Measurements from ENCODE around the gene NOX3.

Gene NOX3

DNA sequence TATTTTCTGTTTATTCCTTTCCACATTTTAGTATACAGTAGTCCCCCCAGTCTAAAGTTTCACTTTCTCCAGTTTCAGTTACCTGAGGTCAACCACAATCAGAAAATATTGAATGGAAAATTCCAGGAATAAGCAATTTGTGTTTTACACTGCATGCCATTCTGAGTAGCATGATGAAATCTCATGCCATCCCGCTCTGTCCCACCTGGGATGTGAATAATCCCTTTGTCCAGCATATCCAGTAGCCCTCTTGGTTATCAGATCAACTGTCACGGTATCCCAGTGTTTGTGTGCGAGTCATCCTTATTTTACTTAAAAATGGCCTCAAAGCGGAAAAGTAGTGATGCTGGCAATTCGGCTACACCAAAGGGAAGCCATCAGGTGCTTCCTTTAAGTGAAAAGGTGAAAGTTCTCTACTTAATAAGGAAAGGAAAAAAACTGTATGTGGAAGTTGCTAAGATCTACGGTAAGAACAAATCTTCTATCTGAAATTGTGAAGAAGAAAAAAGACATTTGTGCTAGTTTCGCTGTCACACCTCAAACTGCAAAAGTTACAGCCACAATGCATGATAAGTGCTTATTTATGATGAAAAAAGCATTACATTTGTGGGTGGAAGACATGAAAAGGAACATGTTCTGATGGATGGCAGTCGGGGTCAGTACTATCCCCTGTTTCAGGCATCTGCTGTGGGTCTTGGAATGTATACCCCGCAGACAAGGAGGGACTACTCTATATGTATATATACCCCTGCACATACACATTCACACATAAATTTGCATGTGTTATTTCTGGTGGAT lies 11.3 kb downstream of the NOX3 start:
- TF ChIP-seq, protein P1, sequence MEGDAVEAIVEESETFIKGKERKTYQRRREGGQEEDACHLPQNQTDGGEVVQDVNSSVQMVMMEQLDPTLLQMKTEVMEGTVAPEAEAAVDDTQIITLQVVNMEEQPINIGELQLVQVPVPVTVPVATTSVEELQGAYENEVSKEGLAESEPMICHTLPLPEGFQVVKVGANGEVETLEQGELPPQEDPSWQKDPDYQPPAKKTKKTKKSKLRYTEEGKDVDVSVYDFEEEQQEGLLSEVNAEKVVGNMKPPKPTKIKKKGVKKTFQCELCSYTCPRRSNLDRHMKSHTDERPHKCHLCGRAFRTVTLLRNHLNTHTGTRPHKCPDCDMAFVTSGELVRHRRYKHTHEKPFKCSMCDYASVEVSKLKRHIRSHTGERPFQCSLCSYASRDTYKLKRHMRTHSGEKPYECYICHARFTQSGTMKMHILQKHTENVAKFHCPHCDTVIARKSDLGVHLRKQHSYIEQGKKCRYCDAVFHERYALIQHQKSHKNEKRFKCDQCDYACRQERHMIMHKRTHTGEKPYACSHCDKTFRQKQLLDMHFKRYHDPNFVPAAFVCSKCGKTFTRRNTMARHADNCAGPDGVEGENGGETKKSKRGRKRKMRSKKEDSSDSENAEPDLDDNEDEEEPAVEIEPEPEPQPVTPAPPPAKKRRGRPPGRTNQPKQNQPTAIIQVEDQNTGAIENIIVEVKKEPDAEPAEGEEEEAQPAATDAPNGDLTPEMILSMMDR (IDR thresholded peaks at IDR 0.05): no peak

DNA sequence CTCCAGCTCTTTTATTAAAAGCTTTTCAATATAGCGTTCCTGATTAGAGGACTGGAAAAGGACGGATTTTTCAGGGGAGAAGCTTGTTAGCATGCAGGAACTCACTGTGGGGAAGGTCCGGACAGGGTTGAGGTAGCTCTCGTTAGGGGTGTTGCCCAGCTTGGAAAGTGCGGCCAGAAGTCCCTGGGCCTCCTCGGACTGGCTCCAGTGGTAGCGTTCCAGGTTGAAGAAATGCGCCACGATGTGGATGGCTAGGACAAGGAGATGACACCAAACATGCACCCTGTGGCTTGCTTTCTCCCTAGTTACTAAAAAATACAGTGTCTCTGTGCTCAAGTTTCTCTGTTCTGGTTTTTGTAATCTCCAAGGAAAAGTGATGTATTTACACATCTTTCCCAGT lies 12.5 kb downstream of the NOX3 start:
- TF ChIP-seq, protein P1 (IDR thresholded peaks at IDR 0.05): no peak

DNA sequence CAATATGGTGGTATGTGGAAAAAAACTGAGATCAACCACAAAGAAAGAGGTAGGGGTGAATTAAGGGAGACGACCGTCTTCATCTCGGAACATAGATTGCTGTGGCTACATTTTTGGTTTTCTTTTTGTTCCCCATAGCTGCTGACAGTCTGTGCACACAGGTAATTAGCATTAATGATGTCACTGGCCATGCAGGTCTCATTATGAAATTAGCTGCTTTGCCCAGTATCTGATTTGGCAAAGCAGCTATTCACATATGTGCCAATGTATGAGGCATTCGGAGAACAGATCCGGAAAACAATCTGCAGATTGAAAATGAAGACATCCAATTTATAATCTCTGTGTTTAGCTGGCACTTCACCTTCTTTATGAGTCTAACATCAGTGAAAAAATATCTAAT lies 13.1 kb downstream of the NOX3 start:
- TF ChIP-seq, protein P1 (IDR thresholded peaks at IDR 0.05): no peak

DNA sequence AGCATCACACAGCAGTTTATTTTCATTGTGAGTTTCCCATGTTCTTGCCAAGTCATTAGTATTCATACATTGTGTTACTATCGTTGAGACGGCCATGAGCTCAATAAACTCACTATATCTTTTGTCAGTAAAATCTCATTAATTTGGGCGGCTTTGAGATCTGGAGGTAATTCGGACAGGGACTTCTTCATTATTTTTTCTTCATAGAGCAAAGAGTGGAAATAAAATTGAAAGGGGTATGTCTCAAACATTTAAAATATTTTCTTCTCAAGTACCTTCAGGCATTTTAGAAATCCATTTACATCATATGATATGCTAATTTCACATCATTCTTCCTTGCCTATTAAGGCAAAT lies 14.6 kb downstream of the NOX3 start:
- TF ChIP-seq, protein P1 (IDR thresholded peaks at IDR 0.05): no peak

DNA sequence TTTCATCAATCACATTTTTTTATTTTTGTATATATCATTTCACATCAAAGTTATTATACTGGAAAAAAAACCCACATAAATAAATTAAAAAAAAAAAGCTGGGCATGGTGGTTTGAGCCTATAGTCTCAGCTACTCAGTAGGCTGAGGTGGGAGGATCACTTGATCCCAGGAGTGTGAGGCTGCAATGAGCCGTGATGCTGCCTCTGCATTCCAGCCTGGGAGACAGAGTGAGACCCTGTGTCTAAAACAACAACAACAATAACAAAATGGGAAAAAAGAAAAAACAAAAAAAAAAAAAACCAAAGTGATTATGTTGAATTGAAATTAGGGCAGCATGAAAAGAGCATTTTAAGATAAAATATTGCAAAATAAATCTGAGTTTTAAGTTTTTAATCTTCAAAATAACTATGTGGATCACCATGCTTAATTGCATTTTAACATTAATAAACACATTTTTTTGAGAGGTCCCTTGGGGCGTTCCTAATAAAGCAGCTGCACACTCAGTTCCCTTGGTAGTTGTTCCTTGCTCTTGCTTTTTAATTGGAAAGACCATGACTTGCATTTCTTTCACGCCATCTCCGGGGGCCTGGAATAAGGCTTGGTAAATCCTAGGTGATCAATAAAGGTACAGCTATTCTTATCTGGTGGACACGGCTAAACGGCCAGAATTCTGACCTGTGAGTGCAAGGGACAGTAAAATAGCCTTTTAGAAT lies 15.1 kb downstream of the NOX3 start:
- TF ChIP-seq, protein P1 (IDR thresholded peaks at IDR 0.05): no peak

DNA sequence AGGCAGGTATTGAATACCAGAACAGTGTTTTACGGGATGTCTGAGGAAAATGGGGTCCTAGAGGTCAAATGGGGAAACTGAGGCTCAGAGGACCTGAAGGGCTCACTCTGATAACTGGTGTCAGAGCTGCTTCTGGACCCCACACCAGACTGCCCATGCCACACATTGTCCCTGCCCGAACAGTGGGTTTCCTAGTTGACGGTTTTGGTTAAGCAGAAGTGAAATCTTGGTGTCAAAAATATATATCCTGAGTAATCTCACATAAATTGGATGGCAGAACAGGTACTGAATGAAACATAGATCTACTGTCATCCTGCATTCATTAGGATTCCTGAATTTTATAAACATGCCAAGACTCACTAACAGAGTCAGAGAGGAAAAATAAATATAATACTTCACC lies 16.3 kb downstream of the NOX3 start:
- TF ChIP-seq, protein P1 (IDR thresholded peaks at IDR 0.05): no peak

DNA sequence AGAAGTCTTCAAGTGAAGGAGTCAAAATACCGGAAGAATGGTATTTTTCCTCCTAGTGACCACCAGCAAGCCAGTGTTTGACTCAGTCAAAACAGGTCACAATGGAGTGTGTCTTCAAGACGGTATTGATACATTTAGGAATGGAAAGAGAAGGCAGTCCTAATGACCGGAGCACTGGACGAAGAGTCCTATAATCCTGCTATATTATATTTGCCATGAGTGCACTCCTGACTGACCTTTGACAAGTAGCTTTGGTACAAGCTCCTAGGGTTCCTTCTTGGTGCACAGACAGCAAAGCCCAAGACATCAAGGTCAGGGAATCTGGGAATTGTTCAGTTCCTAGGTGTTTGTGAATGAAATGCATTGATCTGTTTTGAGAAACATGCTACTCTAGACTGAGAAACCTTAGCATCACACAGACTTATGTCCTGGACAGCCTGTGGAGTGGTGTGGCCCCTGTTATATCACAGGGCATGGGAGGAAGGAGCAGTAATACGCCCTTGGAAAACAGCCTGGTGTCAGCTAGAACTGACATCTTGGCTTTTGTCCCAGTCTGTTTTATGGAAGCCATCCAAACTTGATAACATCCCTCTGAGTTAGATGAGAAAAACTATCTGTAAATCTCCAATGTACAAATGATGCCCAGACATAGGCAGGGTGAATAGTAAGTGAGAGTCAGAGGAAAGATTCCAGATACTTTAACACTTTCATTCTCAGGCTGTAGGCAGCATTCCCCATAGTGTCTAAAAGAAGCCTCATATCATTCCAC lies 18.5 kb downstream of the NOX3 start:
- TF ChIP-seq, protein P1 (IDR thresholded peaks at IDR 0.05): no peak

All from LNCAP (cell line).